Nephron (organoid): ENCODE measurements around the gene GNAS.
"Not testable (repeated sequence)": the region's sequence is repeated elsewhere in the genome, so short reads cannot be mapped to it uniquely, and the experiment has no call there.

ENCODE experiments used
- H3K27ac Mint-ChIP-seq, 3 experiments: 2 replicates each; pipeline ENCODE4 v1.8.0; 2020; ENCODE audit warnings: mixed read lengths in 3 of 3, mild to moderate bottlenecking in 2 of 3, moderate library complexity in 1 of 3
- H3K27me3 Mint-ChIP-seq: 2 replicates; pipeline ENCODE4 v1.8.0; 2021; ENCODE audit warnings: low read depth, mild to moderate bottlenecking, moderate library complexity, mixed read lengths
- H3K36me3 Mint-ChIP-seq: 2 replicates; pipeline ENCODE4 v1.8.0; 2020; ENCODE audit warnings: low read depth, mixed read lengths
- H3K4me1 Mint-ChIP-seq: 2 replicates; pipeline ENCODE4 v1.8.0; 2020; ENCODE audit warnings: mixed read lengths
- H3K4me3 Mint-ChIP-seq, 3 experiments: 2 replicates each; pipeline ENCODE4 v1.8.0; 2020; ENCODE audit warnings: mild to moderate bottlenecking in 3 of 3, mixed read lengths in 3 of 3, moderate library complexity in 2 of 3
- H3K9me3 Mint-ChIP-seq: 2 replicates; pipeline ENCODE4 v1.8.0; 2020; ENCODE audit warnings: mixed read lengths
- CTCF ChIP-seq, 3 experiments: fragments of 200-600 bp; sonication (generic); IDR thresholded peaks; one replicate each; pipeline ENCODE4 v1.5.0; 2021; ENCODE audit warnings: antibody characterized with exemption in 3 of 3; ENCODE audit not compliant: unreplicated experiment in 3 of 3

GNAS gene

GRCh38 chr20:58944610-58945009 is 92.1 kb downstream of the GNAS start:
- TF ChIP-seq CTCF (IDR thresholded peaks at IDR 0.05; ENCODE audit: unreplicated experiment in 3 of 3) = no peak
- Mint-ChIP-seq H3K27ac (no peak overlapping the region), H3K9me3 (no peaks in the 10 kb centered on the region), H3K36me3 (no peaks in the 10 kb centered on the region), H3K4me1 (no peaks in the 10 kb centered on the region), H3K4me3 (no peak overlapping the region), H3K27me3 (peaks cover 4% of the 10 kb centered on the region)

GRCh38 chr20:58945965-58946631 is 93.6 kb downstream of the GNAS start:
- H3K27me3 Mint-ChIP-seq = no peaks in the 10 kb centered on the region
- no peak for TF ChIP-seq CTCF (IDR thresholded peaks at IDR 0.05; ENCODE audit: unreplicated experiment in 3 of 3)
- H3K36me3 Mint-ChIP-seq = no peaks in the 10 kb centered on the region
- no peaks in the 10 kb centered on the region for H3K4me1 Mint-ChIP-seq
- H3K4me3 Mint-ChIP-seq = no peak overlapping the region
- H3K27ac Mint-ChIP-seq = no peak overlapping the region
- H3K9me3 Mint-ChIP-seq = no peaks in the 10 kb centered on the region

GRCh38 chr20:58947797-58948388 is 95.4 kb downstream of the GNAS start:
- not testable (repeated sequence) for H3K4me3 Mint-ChIP-seq, H3K4me1 Mint-ChIP-seq, H3K36me3 Mint-ChIP-seq, H3K27me3 Mint-ChIP-seq, H3K9me3 Mint-ChIP-seq, H3K27ac Mint-ChIP-seq

- no peaks in the 10 kb centered on the region for H3K4me1 Mint-ChIP-seq
- no peaks in the 10 kb centered on the region for H3K36me3 Mint-ChIP-seq
- H3K27ac Mint-ChIP-seq = no peak overlapping the region
- no peaks in the 10 kb centered on the region for H3K27me3 Mint-ChIP-seq
- no peak for TF ChIP-seq CTCF (IDR thresholded peaks at IDR 0.05; ENCODE audit: unreplicated experiment in 3 of 3)
- no peak overlapping the region for H3K4me3 Mint-ChIP-seq
- H3K9me3 Mint-ChIP-seq = peaks cover 9% of the 10 kb centered on the region
Observed at GRCh38 chr20:58950603-58951002, 98.1 kb downstream of the GNAS start.

GRCh38 chr20:58953050-58953449 is 100.5 kb downstream of the GNAS start:
- Mint-ChIP-seq H3K27me3 (no peaks in the 10 kb centered on the region), H3K4me1 (no peaks in the 10 kb centered on the region), H3K27ac (no peak overlapping the region), H3K4me3 (no peak overlapping the region), H3K36me3 (no peaks in the 10 kb centered on the region), H3K9me3 (peaks cover 11% of the 10 kb centered on the region)
- no peak for TF ChIP-seq CTCF (IDR thresholded peaks at IDR 0.05; ENCODE audit: unreplicated experiment in 3 of 3)

GRCh38 chr20:58956078-58956477 is 103.6 kb downstream of the GNAS start:
- TF ChIP-seq CTCF (IDR thresholded peaks at IDR 0.05; ENCODE audit: unreplicated experiment in 3 of 3) = no peak
- H3K36me3 Mint-ChIP-seq = no peaks in the 10 kb centered on the region
- H3K4me1 Mint-ChIP-seq = no peaks in the 10 kb centered on the region
- H3K9me3 Mint-ChIP-seq = peaks cover 11% of the 10 kb centered on the region
- no peak overlapping the region for H3K4me3 Mint-ChIP-seq
- H3K27me3 Mint-ChIP-seq = peaks cover 3% of the 10 kb centered on the region
- H3K27ac Mint-ChIP-seq = no peak overlapping the region
